ENCODE results near the gene SETBP1.

Gene SETBP1

DNA sequence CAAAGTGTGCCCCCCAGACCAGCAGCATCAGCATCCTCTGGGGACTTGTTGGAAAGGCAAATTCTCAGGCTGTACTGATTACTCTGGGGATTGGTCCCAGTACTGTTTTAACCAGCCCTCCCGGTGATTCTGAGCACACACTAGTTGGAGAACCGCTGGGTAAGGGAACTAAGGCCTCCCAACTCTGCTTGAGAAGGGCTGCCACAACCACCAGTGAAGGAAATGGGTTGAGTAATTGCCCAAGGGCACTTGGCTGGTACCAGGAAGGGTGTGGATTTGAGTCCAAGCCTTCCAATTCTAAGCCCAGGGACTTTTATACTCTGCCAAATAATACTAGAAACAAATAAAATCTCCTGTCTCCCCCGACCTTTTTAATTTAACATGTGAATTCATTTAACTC lies 219.9 kb downstream of the SETBP1 start:
- POLR2A ChIA-PET, result no interaction called here
- Histone ChIP-seq H3K36me3 (ENCODE audit: control insufficient read depth in 2 of 2, insufficient read depth in 1 of 2, low read length in 2 of 2) (no peaks in the 10 kb centered on the region), H3K27ac (ENCODE audit: extremely low read depth, low read depth, low read length) (no peak overlapping the region), H3K9me3 (ENCODE audit: control insufficient read depth, insufficient read depth, low read depth, low read length) (no peaks in the 10 kb centered on the region), H3K4me1 (ENCODE audit: control insufficient read depth, insufficient read depth, low read length) (no peaks in the 10 kb centered on the region; the same call in 1 of the 2 replicates), H3K4me3 (ENCODE audit: low read depth, low read length) (no peak overlapping the region)
- TF ChIP-seq, protein P1, sequence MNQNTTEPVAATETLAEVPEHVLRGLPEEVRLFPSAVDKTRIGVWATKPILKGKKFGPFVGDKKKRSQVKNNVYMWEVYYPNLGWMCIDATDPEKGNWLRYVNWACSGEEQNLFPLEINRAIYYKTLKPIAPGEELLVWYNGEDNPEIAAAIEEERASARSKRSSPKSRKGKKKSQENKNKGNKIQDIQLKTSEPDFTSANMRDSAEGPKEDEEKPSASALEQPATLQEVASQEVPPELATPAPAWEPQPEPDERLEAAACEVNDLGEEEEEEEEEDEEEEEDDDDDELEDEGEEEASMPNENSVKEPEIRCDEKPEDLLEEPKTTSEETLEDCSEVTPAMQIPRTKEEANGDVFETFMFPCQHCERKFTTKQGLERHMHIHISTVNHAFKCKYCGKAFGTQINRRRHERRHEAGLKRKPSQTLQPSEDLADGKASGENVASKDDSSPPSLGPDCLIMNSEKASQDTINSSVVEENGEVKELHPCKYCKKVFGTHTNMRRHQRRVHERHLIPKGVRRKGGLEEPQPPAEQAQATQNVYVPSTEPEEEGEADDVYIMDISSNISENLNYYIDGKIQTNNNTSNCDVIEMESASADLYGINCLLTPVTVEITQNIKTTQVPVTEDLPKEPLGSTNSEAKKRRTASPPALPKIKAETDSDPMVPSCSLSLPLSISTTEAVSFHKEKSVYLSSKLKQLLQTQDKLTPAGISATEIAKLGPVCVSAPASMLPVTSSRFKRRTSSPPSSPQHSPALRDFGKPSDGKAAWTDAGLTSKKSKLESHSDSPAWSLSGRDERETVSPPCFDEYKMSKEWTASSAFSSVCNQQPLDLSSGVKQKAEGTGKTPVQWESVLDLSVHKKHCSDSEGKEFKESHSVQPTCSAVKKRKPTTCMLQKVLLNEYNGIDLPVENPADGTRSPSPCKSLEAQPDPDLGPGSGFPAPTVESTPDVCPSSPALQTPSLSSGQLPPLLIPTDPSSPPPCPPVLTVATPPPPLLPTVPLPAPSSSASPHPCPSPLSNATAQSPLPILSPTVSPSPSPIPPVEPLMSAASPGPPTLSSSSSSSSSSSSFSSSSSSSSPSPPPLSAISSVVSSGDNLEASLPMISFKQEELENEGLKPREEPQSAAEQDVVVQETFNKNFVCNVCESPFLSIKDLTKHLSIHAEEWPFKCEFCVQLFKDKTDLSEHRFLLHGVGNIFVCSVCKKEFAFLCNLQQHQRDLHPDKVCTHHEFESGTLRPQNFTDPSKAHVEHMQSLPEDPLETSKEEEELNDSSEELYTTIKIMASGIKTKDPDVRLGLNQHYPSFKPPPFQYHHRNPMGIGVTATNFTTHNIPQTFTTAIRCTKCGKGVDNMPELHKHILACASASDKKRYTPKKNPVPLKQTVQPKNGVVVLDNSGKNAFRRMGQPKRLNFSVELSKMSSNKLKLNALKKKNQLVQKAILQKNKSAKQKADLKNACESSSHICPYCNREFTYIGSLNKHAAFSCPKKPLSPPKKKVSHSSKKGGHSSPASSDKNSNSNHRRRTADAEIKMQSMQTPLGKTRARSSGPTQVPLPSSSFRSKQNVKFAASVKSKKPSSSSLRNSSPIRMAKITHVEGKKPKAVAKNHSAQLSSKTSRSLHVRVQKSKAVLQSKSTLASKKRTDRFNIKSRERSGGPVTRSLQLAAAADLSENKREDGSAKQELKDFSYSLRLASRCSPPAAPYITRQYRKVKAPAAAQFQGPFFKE (tag by site-specific recombination; IDR thresholded peaks at IDR 0.05; ENCODE audit: borderline replicate concordance), result no peak
- TF ChIP-seq GLIS1 (tag by site-specific recombination; IDR thresholded peaks at IDR 0.05), result no peak
- no peak for TF ChIP-seq ZBTB8A (tag by site-specific recombination; IDR thresholded peaks at IDR 0.05)
- TF ChIP-seq ZNF555 (tag by site-specific recombination; conservative IDR thresholded peaks at IDR 0.05), result no peak
- no peak for TF ChIP-seq ZNF791 (tag by site-specific recombination; IDR thresholded peaks at IDR 0.05)
- no peak for TF ChIP-seq ZNF571 (tag by site-specific recombination; IDR thresholded peaks at IDR 0.05)
- no peak for TF ChIP-seq ZNF423 (tag by site-specific recombination; IDR thresholded peaks at IDR 0.05)
- CTCF ChIA-PET, result interaction anchor here (0.5 to 4.1 kb wide), 15 partner anchors 7 to 485 kb away, joined by 3 to 22 read pairs (median 4); no protein-coding TSS in a partner anchor

DNA sequence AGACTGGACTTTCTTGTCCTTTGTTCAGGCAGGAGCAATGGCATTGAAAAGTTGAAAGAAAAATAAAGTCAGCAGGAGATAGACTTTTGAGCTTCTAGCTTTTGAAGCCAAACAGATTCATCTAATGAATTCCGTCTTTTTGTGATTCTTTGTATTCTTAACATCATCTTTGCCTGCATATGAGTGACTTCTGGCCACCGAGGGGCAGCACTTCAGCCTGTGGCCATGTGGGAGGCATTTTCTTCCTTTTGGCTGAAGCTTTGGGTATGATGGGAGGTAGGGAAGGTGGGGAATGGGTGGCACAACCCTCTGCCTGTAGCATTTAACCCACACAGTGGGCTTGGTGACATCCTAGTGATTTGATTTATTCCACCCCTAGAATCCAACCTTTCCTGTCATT lies 220.6 kb downstream of the SETBP1 start:
- Histone ChIP-seq H3K27ac (ENCODE audit: extremely low read depth, low read depth, low read length) (no peak overlapping the region), H3K4me1 (ENCODE audit: control insufficient read depth, insufficient read depth, low read length) (no peaks in the 10 kb centered on the region; the same call in 1 of the 2 replicates), H3K9me3 (ENCODE audit: control insufficient read depth, insufficient read depth, low read depth, low read length) (no peaks in the 10 kb centered on the region), H3K4me3 (ENCODE audit: low read depth, low read length) (no peak overlapping the region), H3K36me3 (ENCODE audit: control insufficient read depth in 2 of 2, insufficient read depth in 1 of 2, low read length in 2 of 2) (no peaks in the 10 kb centered on the region)
- POLR2A ChIA-PET, result no interaction called here
- CTCF ChIA-PET, result interaction anchor here (0.6 to 4.1 kb wide), 18 partner anchors 8 to 484 kb away, joined by 3 to 22 read pairs (median 3); no protein-coding TSS in a partner anchor
- TF ChIP-seq ZNF561 (tag by site-specific recombination; IDR thresholded peaks at IDR 0.05; ENCODE audit: borderline replicate concordance), result no peak
- TF ChIP-seq ZNF610 (tag by site-specific recombination; IDR thresholded peaks at IDR 0.05; ENCODE audit: borderline replicate concordance), result no peak
- no peak for TF ChIP-seq ZNF768 (tag by site-specific recombination; IDR thresholded peaks at IDR 0.05)
- TF ChIP-seq, protein P2, sequence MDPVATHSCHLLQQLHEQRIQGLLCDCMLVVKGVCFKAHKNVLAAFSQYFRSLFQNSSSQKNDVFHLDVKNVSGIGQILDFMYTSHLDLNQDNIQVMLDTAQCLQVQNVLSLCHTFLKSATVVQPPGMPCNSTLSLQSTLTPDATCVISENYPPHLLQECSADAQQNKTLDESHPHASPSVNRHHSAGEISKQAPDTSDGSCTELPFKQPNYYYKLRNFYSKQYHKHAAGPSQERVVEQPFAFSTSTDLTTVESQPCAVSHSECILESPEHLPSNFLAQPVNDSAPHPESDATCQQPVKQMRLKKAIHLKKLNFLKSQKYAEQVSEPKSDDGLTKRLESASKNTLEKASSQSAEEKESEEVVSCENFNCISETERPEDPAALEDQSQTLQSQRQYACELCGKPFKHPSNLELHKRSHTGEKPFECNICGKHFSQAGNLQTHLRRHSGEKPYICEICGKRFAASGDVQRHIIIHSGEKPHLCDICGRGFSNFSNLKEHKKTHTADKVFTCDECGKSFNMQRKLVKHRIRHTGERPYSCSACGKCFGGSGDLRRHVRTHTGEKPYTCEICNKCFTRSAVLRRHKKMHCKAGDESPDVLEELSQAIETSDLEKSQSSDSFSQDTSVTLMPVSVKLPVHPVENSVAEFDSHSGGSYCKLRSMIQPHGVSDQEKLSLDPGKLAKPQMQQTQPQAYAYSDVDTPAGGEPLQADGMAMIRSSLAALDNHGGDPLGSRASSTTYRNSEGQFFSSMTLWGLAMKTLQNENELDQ (tag by site-specific recombination; IDR thresholded peaks at IDR 0.05; ENCODE audit: low read depth), result no peak
- no peak for TF ChIP-seq ZXDB (tag by site-specific recombination; IDR thresholded peaks at IDR 0.05)
- TF ChIP-seq, protein P3, sequence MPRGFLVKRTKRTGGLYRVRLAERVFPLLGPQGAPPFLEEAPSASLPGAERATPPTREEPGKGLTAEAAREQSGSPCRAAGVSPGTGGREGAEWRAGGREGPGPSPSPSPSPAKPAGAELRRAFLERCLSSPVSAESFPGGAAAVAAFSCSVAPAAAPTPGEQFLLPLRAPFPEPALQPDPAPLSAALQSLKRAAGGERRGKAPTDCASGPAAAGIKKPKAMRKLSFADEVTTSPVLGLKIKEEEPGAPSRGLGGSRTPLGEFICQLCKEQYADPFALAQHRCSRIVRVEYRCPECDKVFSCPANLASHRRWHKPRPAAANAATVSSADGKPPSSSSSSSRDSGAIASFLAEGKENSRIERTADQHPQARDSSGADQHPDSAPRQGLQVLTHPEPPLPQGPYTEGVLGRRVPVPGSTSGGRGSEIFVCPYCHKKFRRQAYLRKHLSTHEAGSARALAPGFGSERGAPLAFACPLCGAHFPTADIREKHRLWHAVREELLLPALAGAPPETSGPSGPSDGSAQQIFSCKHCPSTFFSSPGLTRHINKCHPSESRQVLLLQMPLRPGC (tag by site-specific recombination; IDR thresholded peaks at IDR 0.05), result no peak
- no peak for TF ChIP-seq ZNF596 (tag by site-specific recombination; IDR thresholded peaks at IDR 0.05)
- TF ChIP-seq ZNF510 (tag by site-specific recombination; IDR thresholded peaks at IDR 0.05; ENCODE audit: insufficient replicate concordance), result no peak
- TF ChIP-seq, protein P1 (tag by site-specific recombination; IDR thresholded peaks at IDR 0.05; ENCODE audit: borderline replicate concordance), result no peak
- TF ChIP-seq, protein P4, sequence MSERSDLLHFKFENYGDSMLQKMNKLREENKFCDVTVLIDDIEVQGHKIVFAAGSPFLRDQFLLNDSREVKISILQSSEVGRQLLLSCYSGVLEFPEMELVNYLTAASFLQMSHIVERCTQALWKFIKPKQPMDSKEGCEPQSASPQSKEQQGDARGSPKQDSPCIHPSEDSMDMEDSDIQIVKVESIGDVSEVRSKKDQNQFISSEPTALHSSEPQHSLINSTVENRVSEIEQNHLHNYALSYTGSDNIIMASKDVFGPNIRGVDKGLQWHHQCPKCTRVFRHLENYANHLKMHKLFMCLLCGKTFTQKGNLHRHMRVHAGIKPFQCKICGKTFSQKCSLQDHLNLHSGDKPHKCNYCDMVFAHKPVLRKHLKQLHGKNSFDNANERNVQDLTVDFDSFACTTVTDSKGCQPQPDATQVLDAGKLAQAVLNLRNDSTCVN (tag by site-specific recombination; optimal IDR thresholded peaks at IDR 0.05), result no peak
- no peak for TF ChIP-seq ZNF560 (tag by site-specific recombination; IDR thresholded peaks at IDR 0.05; ENCODE audit: borderline replicate concordance)
